ENCODE measurements around the gene GNG12. TPM values are rescaled to one million over a fixed set of nuclear protein-coding genes. Genes with fewer than 3 reads are reported as not detected.
"Not testable (repeated sequence)": the region's sequence is repeated elsewhere in the genome, so short reads cannot be mapped to it uniquely, and the experiment has no call there.

The GNG12 gene
- total RNA-seq, 1 experiment from 2014 or later, result 144 TPM

- DNase-seq (ENCODE audit: low read depth), result not testable (repeated sequence)
These were observed 176.1 kb downstream of the GNG12 start for GRCh38 chr1:67657152-67657551.

- DNase-seq (ENCODE audit: low read depth), result no peak
These were observed 177.7 kb downstream of the GNG12 start for GRCh38 chr1:67655581-67655980.

GRCh38 chr1:67653304-67653703 is 180.0 kb downstream of the GNG12 start:
- no peak for DNase-seq (ENCODE audit: low read depth)

GRCh38 chr1:67652800-67653199 is 180.5 kb downstream of the GNG12 start:
- peak; percentile 84 for DNase-seq (ENCODE audit: low read depth)

Small RNA genes within 50 kb of the gene (small RNA-seq; reads per million reads assigned to genes)
- gene RN7SL392P (not detected), gene RNU7-80P (not detected)

Other genes starting within 250 kb of the GNG12 start
- gene GADD45A, start 148.3 kb downstream of the GNG12 start, total RNA-seq (2014; rRNA removed; shearing (Covaris generic)), result 62.6 and 73.3 TPM in 2 replicates
- gene DIRAS3, start 217.2 kb upstream of the GNG12 start, total RNA-seq (2014; rRNA removed; shearing (Covaris generic)), result 0.14 TPM in 1 of 2 replicates, not detected in the other

Measured in HT1080 (cell line).